ENCODE results near the gene TUBA1C. TPM values are rescaled to one million over a fixed set of nuclear protein-coding genes. Genes with fewer than 3 reads are reported as not detected.
"Not testable (repeated sequence)": the region's sequence is repeated elsewhere in the genome, so short reads cannot be mapped to it uniquely, and the experiment has no call there.

Gene TUBA1C
- total RNA-seq, 1 experiment from 2014 or later = 1,096 TPM

GRCh38 chr12:49255456-49255855 lies 9.4 kb upstream of the TUBA1C start:
- not testable (repeated sequence) for DNase-seq (ENCODE audit: low read depth)

GRCh38 chr12:49255857-49256637 lies 8.8 kb upstream of the TUBA1C start:
- DNase-seq (ENCODE audit: low read depth) = no peak

- not testable (repeated sequence) for DNase-seq (ENCODE audit: low read depth)
Observed at GRCh38 chr12:49257508-49258184, 7.2 kb upstream of the TUBA1C start.

- DNase-seq (ENCODE audit: low read depth) = no peak
Observed at GRCh38 chr12:49259452-49259851, 5.4 kb upstream of the TUBA1C start.

- DNase-seq (ENCODE audit: low read depth) = peak; percentile 54
Observed at GRCh38 chr12:49260166-49260565, 4.7 kb upstream of the TUBA1C start.

GRCh38 chr12:49260571-49261363 lies 4.1 kb upstream of the TUBA1C start:
- DNase-seq (ENCODE audit: low read depth) = no peak

GRCh38 chr12:49261721-49262120 lies 3.2 kb upstream of the TUBA1C start:
- no peak for DNase-seq (ENCODE audit: low read depth)

GRCh38 chr12:49263400-49263763 lies 1.5 kb upstream of the TUBA1C start:
- DNase-seq (ENCODE audit: low read depth) = no peak

GRCh38 chr12:49264466-49264872 lies 413 bp upstream of the TUBA1C start:
- no peak for DNase-seq (ENCODE audit: low read depth)

- not testable (repeated sequence) for DNase-seq (ENCODE audit: low read depth)
Observed at GRCh38 chr12:49269191-49269590, 4.3 kb downstream of the TUBA1C start.

- DNase-seq (ENCODE audit: low read depth) = no peak
Observed at GRCh38 chr12:49272790-49273725, 8.2 kb downstream of the TUBA1C start.

GRCh38 chr12:49273726-49274395 lies 9.0 kb downstream of the TUBA1C start:
- no peak for DNase-seq (ENCODE audit: low read depth)

GRCh38 chr12:49274396-49275069 lies 9.7 kb downstream of the TUBA1C start:
- DNase-seq (ENCODE audit: low read depth) = no peak

GRCh38 chr12:49276304-49277290 lies 11.7 kb downstream of the TUBA1C start:
- DNase-seq (ENCODE audit: low read depth) = no peak

- DNase-seq (ENCODE audit: low read depth) = no peak
Observed at GRCh38 chr12:49277466-49277865, 12.6 kb downstream of the TUBA1C start.

- DNase-seq (ENCODE audit: low read depth) = no peak
Observed at GRCh38 chr12:49279706-49280159, 14.9 kb downstream of the TUBA1C start.

- not testable (repeated sequence) for DNase-seq (ENCODE audit: low read depth)
Observed at GRCh38 chr12:49280545-49280944, 15.7 kb downstream of the TUBA1C start.

- no peak for DNase-seq (ENCODE audit: low read depth)
Observed at GRCh38 chr12:49282302-49282701, 17.4 kb downstream of the TUBA1C start.

All from Daoy (cell line).